NCI-H146 treated with DMSO at 0.1 percent for 48 hours (cell line): ENCODE measurements around the gene ENAM.
"Not testable (repeated sequence)": the region's sequence is repeated elsewhere in the genome, so short reads cannot be mapped to it uniquely, and the experiment has no call there.

Source experiments
- DNase-seq: peaks from one replicate; lab custom pipeline; 2025; ENCODE audit not compliant: unreplicated experiment; lab: John Stamatoyannopoulos, UW

The ENAM gene

DNA sequence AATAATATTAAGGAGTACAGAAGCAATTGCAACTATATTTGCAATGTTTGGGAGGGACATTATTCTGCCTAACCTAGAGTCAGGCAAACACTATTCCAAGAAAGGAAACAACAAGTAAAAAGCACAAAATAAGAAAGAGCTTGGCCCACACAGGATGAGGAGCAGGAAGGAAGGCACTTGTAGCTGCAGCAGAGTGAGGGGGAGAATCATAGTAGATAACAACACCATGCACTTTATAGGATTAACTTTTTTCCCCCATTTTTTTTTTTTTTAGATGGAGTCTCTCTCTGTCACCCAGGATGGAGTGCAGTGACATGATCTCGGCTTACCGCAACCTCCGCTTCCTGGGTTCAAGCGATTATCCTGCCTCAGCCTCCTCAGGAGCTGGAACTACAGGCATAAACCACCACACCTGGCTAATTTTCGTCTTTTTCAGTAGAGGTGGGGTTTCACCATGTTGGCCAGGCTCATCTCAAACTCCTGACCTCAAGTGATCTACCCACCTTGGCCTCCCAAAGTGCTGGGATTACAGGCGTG lies 48.1 kb downstream of the ENAM start:
- DNase-seq, result no peak

DNA sequence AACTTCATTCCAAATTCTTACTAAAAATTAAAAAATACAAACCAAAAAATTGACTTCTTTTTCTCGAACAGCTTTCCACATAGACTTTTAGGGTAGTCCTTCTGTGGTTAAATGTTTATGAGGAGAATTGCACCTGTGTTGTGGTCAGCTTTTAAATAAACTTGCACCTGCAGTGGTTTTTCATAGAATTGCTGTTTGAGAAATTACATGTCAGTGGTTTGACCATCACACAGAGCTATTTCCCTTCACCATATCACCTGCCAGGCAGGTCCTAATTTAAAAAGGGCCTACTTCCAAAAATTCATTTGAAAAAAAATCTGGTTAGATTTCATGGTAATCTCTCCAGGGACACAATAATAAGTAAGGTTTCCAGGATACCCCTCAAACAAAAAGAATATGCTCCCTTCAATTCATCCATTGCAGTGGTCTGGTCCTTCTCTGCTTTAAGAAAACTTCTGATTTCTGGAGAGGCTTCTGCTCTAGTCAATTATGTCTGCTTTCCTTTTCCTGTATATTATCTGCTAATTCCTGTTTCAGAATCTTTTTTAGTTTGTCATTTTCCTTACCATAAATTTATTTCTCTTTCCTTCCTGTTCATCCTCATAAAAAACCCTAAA lies 49.9 kb downstream of the ENAM start:
- no peak for DNase-seq

DNA sequence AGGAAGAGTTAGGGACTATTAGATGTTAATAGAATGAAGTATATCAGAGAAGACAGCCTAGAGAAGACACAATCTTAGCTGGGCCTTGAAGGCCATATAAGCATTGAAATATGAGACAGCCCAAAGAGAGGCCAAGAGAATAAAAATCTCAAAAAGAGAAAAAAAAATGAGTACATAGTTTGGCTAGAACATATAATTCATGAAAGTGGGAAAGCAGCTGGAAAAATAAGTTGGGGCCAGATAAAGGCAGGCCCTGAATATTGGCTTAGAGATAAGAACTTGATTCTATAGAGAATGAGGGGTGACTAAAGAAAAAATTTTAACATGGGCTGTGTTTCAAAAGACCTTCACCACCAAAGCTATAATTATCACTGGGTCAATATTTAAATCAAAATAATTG lies 52.4 kb downstream of the ENAM start:
- DNase-seq, result peak; percentile 12

DNA sequence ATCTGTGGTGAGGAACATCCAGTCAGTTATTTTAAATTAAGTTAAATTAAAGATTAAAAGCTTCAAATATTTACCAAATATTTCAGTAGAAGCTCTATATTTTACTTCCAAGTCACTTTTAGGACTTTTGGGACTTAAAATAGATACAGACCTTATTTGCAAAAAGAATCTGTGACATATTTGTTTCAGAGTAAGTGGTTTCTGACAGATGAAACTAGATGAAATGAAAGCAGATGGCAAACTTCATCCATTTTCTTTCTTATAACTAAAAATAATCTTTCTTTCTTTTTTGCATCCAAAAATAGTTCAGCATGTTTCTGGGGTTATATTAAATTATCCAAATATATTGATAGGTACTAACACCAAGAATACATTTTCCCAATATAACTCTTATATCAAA lies 53.2 kb downstream of the ENAM start:
- DNase-seq, result no peak

DNA sequence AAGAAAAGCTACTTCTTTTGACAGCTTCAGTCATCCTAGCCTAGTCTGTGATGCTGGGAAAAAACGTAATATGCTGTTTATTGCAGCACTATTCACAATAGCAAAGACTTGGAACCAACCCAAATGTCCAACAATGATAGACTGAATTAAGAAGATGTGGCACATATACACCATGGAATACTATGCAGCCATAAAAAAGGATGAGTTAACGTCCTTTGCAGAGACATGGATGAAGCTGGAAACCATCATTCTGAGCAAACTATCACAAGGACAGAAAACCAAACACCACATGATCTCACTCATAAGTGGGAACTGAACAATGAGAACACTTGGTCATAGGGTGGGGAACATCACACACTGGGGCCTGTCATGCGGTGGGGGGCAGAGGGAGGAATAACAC lies 53.6 kb downstream of the ENAM start:
- not testable (repeated sequence) for DNase-seq

DNA sequence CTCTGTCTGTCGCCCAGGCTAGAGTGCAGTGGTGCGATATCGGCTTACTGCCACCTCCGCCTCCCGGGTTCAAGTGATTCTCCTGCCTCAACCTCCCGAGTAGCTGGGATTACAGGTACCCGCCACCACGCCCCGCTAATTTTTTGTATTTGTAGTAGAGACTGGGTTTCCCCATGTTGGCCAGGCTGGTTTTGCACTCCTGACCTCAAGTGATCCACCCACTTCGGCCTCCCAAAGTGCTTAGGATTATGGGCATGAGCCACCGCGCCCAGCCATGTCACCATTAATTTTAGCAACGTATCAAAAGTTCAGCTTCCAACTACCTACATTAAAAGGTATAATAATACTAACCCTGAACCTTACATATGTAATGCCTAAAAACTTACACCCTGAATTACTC lies 58.8 kb downstream of the ENAM start:
- no peak for DNase-seq

DNA sequence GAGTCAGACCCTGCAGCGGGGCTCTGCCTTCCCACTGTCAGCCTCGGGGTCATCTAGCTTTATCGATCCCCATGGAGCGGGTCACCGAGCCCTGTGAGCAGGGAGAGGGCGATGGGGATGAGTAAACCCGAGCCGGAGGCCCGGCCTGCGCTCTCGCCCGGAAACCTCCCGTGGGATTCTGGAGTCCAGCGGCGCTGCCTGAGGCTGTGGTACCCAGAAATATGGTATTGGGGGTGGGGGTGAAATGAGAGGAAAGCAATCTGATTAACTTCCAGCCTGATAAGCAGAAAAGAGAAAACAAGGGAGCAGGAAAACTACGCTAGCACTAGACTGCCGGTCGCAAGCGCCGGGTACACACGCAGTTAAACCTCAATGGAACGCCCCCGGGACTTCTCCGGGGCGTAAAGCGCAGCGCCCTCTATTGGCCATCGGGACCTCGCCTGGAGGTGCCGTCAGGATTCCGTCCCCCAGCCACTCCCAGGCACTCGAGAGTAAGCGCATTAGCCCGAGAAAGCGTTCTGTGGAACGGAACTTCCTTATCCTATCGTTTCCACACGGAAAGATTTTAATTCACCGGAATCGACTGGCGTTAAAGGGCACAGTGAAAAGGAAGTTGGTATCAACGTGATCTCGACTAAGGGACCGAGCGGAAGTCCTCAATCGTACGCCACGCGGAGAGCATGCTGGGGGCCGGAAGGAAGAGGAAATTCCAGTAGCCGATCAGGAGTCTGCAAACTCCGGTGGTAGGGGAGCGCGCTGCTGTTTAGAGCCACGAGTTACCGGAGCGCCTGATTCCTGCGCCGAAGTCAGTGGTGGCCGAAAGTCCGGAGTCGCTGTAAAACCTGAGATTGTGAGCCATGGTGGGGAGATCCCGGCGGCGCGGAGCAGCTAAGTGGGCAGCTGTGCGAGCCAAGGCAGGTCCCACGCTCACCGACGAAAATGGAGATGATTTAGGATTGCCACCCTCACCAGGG lies 59.6 kb downstream of the ENAM start, which contains the start of gene UTP3:
Gene UTP3, plus strand, starts transcription at position 712 of the 974 bp plus-strand sequence. Its CDS starts 146 bp downstream, at position 858.
- DNase-seq, result peak; percentile 96

DNA sequence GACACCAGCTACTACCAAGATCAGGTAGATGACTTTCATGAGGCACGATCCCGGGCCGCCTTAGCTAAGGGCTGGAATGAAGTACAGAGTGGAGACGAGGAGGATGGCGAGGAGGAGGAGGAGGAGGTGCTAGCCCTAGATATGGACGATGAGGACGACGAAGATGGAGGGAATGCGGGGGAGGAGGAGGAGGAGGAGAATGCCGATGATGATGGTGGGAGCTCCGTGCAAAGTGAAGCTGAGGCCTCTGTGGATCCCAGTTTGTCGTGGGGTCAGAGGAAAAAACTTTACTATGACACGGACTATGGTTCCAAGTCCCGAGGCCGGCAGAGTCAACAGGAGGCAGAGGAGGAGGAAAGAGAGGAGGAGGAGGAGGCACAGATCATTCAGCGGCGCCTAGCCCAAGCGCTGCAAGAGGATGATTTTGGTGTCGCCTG lies 60.3 kb downstream of the ENAM start:
- DNase-seq, result no peak

DNA sequence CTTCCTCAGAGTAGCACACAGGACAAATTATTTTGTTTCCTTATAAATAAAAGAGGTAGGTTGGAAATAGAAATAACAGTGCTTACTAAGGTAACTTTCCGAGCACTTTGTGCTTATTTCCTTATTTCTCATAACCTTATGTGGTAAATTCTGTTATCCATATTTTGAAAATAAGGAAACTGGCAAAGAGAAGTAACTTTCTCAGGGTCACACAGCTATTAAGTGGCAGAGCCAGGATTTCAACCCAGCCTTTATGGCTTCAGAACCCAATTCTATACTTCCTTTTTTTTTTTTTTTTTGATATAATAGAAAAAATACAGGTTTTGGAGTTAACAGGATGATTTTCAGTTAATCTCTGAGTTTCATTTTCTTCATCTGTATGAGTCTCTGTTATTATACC lies 63.1 kb downstream of the ENAM start:
- DNase-seq, result no peak

DNA sequence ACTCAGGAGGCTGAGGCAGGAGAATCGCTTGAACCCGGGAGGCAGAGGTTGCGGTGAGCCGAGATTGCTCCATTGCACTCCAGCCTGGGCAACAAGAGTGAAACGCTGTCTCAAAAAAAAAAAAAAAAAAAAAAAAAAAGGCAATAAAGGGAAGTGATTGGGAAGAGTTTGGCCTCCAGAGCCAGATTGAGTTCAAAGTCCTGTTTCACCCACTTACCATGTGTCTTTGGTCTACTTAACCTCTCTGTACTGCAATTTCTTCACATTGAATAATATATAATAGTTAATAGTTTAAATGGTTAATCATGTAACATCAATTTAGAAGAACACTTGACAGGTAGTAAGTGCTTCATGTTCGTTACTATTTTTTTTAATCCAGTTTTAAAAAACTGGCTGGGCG lies 66.1 kb downstream of the ENAM start:
- DNase-seq, result not testable (repeated sequence)
